ENCODE measurements around the gene OR10W1. TPM values are rescaled to one million over a fixed set of nuclear protein-coding genes. Genes with fewer than 3 reads are reported as not detected.

Gene OR10W1
- total RNA-seq, 5 donors from 2014 or later (not counting 1 experiment from before 2014, with no cell fraction given): not detected

DNA sequence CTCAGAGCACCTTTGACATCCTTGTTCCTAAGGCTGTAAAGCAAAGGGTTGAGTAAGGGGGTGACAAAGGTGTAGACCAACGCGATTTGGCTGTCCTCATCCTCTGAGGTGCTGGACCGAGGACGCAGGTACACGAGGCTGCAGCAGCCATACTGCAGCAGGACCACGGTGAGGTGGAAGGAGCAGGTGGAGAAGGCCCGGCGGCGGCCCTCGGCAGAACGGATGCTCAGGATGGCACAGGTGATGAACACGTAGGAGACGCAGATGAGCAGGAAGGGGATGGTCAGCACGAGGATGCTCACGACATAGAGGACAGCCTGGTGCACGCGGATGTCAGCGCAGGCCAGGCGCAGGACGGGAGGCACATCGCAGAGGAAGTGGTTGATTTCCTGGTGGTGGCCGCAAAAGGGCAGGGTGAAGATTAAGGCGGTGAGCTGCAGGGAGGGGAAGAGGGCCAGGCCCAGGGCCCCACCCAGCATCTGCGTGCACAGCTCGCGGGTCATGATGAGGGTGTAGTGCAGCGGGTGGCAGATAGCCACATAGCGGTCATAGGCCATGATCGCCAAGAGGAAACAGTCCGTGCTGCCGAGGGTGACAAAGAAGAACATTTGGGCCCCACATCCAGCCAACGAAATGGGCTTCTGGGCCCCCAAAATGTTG, 40.0 kb downstream of the OR10W1 start:
- DNase-seq (no peak), ATAC-seq (replicated peaks in 1 of 4) (no peak)
- Histone ChIP-seq H3K27me3 (replicated peaks in 1 of 2; ENCODE audit: control insufficient read depth in 2 of 2, extremely low read depth in 1 of 2, insufficient read depth in 2 of 2, low read length in 1 of 2) (peaks cover 0 to 6% of the 10 kb centered on the region in 2 experiments), H3K27ac (ENCODE audit: low read length) (no peak overlapping the region), H3K4me1 (ENCODE audit: control insufficient read depth in 1 of 2, extremely low read depth in 1 of 2, insufficient read depth in 2 of 2, low read length in 2 of 2) (no peaks in the 10 kb centered on the region), H3K9me3 (no peaks in the 10 kb centered on the region), H3K4me3 (ENCODE audit: control insufficient read depth in 1 of 2, extremely low read depth in 1 of 2, low read length in 1 of 2) (no peak overlapping the region), H3K36me3 (ENCODE audit: control insufficient read depth in 2 of 2, extremely low read depth in 1 of 2, insufficient read depth in 1 of 2, low read length in 1 of 2) (no peaks in the 10 kb centered on the region)
- no peak overlapping the region for H3K27ac Mint-ChIP-seq
- H3K4me3 Mint-ChIP-seq: no peak overlapping the region
- peaks cover 2 to 14% of the 10 kb centered on the region in 2 donors for H3K27me3 Mint-ChIP-seq
- H3K9me3 Mint-ChIP-seq: no peaks in the 10 kb centered on the region
- WGBS (ENCODE audit: insufficient coverage): 89% methylated on average over 28 of the region's 32 CpGs
- ChIA-PET POLR2A (no interaction called here), CTCF (no interaction called here)
- H3K36me3 Mint-ChIP-seq: no peaks in the 10 kb centered on the region
- H3K4me1 Mint-ChIP-seq: no peaks in the 10 kb centered on the region

DNA sequence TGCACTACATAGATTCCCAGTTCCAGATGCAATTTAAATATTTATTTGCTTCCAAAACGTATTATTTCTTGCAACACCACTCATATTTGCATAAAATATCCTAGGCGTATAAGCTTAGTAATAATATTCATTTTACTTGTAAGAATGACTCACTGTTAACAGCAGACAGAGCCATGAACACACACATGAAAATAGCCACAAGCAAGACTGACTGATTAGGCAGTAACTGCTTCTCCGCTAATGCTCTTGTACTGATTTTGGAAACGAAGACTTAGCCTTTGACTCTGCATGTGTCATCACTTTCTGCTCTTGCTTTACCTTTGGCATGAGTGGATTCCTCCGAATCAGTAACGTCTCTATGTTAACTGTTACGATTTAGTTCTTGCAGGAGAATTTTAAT, 45.3 kb downstream of the OR10W1 start:
- no peak for ATAC-seq (replicated peaks in 1 of 4)
- H3K27ac Mint-ChIP-seq: no peak overlapping the region
- ChIA-PET POLR2A (no interaction called here), CTCF (no interaction called here)
- H3K27me3 Mint-ChIP-seq: peaks cover 2 to 6% of the 10 kb centered on the region in 2 donors
- H3K4me3 ChIP-seq (ENCODE audit: control insufficient read depth in 1 of 2, extremely low read depth in 1 of 2, low read length in 1 of 2): no peak overlapping the region
- no peaks in the 10 kb centered on the region for H3K4me1 Mint-ChIP-seq
- no peaks in the 10 kb centered on the region for H3K4me1 ChIP-seq (ENCODE audit: control insufficient read depth in 1 of 2, extremely low read depth in 1 of 2, insufficient read depth in 2 of 2, low read length in 2 of 2)
- H3K27me3 ChIP-seq (replicated peaks in 1 of 2; ENCODE audit: control insufficient read depth in 2 of 2, extremely low read depth in 1 of 2, insufficient read depth in 2 of 2, low read length in 1 of 2): no peaks in the 10 kb centered on the region
- no peak overlapping the region for H3K4me3 Mint-ChIP-seq
- H3K27ac ChIP-seq (ENCODE audit: low read length): no peak overlapping the region
- H3K9me3 ChIP-seq: no peaks in the 10 kb centered on the region
- no peaks in the 10 kb centered on the region for H3K36me3 ChIP-seq (ENCODE audit: control insufficient read depth in 2 of 2, extremely low read depth in 1 of 2, insufficient read depth in 1 of 2, low read length in 1 of 2)
- no peak for DNase-seq
- H3K9me3 Mint-ChIP-seq: no peaks in the 10 kb centered on the region
- H3K36me3 Mint-ChIP-seq: no peaks in the 10 kb centered on the region
- WGBS (ENCODE audit: insufficient coverage): 90% methylated on average over 2 of the region's 7 CpGs

Other genes starting within 250 kb of the OR10W1 start
- gene OR9Q1, start 244.4 kb downstream of the OR10W1 start, total RNA-seq: not detected
- gene OR6Q1, start 237.3 kb downstream of the OR10W1 start, total RNA-seq: not detected
- gene OR9I1, start 142.7 kb downstream of the OR10W1 start, total RNA-seq: not detected
- gene OR9Q2, start 79.2 kb downstream of the OR10W1 start, total RNA-seq: not detected
- gene OR1S2, start 64.1 kb downstream of the OR10W1 start, total RNA-seq: not detected
- gene OR1S1, start 55.5 kb downstream of the OR10W1 start, total RNA-seq: not detected
- gene OR10Q1, start 39.3 kb downstream of the OR10W1 start, total RNA-seq: not detected
- not detected for gene OR5B17, start 90.8 kb upstream of the OR10W1 start, total RNA-seq
- not detected for gene OR5B3, start 138.6 kb upstream of the OR10W1 start, total RNA-seq
- gene OR5B2, start 159.9 kb upstream of the OR10W1 start, total RNA-seq: not detected
- under 1 TPM in 3 of 5 donors, not detected in 2; 0.26 to 0.35 (median 0.35) TPM for gene OR5B12, start 174.0 kb upstream of the OR10W1 start, total RNA-seq
- gene OR5B21, start 239.8 kb upstream of the OR10W1 start, total RNA-seq: under 1 TPM in 4 of 5 donors, not detected in 1; 0.46 to 0.95 (median 0.72) TPM

Measured in T-cell (primary cell).